ELF-1 (cell line): ENCODE results near the gene DPP3.
"Not testable (repeated sequence)": the region's sequence is repeated elsewhere in the genome, so short reads cannot be mapped to it uniquely, and the experiment has no call there.

Experiments used
- DNase-seq: peaks from one replicate; pipeline ENCODE4 v3.0.0-alpha.2; 2016; ENCODE audit warnings: low read depth, low spot score

The DPP3 gene

DNA sequence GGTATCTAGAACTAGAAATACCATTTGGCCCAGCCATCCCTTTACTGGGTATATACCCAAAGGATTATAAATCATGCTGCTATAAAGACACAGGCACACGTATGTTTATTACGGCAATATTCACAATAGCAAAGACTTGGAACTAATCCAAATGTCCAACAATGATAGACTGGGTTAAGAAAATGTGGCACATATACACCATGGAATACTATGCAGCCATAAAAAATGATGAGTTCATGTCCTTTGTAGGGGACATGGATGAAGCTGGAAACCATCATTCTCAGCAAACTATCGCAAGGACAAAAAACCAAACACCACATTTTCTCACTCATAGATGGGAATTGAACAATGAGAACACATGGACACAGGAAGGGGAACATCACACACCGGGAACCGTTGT lies 16.1 kb upstream of the DPP3 start:
- DNase-seq: not testable (repeated sequence)

DNA sequence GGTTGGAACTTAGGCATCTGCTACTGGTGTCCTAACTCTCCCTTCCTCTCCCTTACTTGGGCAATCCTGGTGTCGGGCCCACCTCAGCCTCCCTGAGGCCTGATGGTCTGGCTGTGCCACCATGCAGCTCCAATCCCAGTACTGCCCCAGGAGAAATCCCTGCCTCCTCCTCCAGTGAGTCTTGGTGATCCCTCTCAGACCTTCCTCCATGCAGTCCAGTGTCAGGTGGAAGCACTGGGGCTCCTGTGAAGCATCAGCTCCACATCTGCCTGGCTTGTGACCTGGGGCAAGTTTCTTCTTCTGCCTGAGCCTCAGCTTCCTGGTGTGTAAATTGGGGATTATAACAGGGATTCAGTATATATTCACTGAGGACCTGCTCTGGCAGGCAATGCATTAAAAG lies 15.3 kb upstream of the DPP3 start:
- peak; percentile 38 for DNase-seq

DNA sequence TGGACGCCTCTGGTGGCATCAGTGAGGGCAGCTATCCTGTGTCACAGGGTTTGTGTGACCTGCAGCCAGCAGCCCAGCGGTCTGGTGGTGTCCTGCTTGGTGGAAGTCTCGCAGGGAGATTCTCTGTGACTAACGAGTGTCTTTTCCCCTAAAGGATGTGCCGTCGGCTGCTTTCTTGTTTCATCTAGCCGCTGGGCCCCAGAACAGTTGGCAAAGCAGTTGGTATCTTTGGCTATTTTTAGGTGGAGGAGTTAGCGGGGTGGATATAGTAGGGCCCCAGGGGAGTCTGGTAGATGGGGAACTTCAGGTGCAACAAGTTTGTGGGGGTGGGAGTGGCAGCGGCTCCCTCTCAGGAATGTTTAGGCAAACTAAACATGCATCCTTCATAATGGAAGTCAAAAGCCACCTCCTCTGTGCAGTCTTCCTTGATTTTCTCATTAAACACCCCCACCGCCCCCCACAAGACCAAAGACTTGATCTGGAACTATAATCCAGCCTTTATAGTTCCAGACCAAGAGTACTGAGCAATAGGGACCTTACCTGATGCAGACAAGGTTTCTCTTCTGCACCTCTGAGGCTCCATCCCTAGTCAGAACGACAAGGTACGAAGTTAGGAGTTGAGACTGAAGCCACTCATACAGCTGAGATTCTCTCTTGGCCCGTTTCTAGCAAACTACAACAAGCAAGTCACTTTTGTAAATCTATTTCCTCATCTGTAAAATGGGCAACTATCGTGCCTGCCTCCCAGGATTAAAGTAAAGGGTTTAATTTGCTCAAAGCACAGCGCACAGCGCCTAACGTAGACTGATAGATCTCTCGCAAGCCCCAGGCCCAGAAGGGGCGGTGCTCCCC lies 14.6 kb upstream of the DPP3 start:
- no peak for DNase-seq

DNA sequence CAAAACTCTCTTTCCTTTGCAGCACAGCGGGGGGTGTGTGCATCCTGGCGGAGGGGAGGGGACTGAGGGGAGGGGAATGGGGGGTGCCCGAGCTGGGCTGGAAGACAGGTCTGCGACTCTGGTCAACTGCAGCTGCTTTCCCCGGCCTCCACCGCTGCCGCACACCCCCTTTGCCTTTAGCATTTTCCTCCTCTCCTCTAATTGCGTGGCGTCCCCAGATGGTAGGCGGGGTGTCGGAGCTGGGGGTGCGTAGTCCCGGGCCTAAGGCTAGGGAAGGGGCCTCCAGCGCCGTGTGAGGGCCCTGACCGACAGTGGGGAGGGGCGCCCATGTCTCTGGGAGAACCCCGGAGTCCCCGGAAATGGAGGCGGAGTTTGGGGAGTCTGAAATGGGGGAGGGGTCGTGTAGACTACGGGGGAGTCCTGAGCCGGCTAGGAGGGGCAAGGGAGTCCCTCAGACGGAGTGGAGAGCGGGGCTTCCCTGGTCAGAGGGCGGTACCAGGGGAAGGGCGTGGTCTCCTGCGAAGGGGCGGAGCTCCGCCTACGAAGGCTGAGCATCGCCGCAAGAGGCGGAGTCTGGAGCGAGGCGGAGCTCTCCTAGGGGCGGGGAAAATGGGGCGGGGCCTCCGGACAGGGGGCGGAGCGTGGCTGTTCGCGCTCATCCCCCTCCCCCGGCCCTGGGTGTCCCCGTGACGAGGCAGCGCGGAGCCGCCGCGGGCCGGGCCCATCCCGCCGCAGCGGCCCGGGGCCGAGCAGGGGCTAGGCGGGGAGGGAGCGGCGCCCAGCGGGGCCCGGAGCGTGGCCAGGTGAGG lies 13.8 kb upstream of the DPP3 start, which contains the start of gene PELI3:
PELI3 (plus strand) TSS at position 681 of the 809 bp plus-strand sequence. CDS start 1,224 bp downstream, outside the sequence.
- peak; percentile 91 for DNase-seq

DNA sequence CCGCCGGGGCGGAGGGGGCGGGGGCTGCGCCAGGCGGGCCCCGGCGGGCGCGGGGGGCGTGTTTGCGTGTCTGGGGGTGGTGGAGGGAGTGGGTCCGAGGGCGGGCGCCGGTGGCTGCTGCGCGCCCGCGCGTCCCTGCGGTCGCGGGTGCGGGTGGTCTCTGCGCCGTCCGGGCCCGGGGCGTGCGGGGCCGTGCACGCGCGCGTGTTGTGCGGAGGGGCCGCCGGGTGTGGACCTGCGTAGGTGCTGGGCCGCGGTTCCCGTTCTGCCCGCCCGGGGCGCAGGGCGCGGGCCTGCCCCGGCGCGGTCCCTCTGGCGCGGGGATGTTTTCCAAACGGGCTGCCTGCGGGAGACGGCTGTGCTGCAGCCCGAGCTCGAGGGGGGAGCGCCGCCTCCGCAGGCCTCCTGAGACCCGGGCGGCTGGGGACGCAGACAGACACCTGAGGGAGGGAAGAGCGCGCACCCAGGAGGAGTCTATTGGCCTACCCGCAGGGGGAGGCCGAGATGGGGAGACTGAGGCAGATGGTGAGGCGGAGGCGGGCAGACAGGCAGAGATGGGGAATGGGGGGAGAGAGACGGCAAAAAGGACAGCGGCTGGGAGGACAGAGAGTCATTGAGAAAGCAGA lies 13.1 kb upstream of the DPP3 start:
- DNase-seq: peak; percentile 51

DNA sequence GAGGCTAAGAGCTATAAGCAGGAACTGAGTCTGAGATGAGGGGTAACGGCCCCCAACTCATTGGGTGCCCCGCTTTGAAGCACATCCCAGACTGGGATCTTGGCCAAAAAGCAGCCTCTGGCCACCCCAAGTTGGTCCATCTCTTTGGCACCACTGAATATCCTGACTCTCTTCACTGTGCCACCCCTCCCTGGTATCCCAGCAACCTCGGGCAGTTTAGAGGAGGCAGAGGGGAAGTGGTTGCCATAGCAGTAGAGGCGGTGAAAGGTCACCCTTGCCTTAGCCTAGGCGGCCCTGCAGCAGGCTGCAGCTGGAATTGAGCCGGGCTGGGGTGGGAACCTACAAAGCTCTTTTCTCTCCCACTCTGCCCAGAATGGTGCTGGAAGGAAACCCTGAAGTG lies 12.5 kb upstream of the DPP3 start:
- DNase-seq: peak; percentile 25

DNA sequence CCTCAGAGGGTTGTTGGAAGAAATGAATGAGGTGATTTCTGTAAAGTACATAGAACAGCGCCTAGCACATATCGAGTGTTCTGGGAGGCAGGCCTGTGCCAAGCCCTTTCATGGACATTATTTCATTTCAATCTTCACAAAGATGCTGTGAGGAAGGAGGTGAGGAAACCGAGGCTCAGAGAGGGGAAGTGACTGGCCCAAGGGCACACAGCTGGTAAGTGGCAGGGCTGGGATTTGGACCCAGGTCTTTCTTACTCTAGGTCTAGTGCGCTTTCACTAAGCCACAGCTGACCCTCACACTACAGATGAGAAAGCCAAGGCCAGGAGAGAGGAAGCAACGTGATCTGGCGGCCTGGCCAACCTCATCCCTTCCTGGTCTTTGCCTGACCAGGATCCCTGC lies 11.5 kb upstream of the DPP3 start:
- DNase-seq: no peak

DNA sequence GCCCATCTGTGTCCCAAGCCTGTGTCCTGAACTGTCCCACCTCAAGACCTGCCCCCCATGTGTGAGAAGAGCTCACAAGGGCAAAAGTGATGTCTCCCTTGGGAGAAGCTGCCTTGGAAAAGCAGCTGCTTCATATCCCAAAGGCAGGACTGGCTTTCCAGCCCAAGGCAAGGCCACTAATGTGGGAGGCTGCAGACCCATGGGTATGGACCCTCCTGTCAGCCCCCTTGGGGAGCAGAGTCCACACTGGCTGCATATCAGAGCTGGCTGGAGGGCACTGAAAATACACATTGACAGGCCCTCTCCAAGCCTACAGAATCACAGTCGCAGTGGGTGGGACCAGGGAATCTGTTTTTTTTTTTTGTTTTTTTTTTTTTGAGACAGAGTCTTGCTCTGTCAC lies 10.8 kb upstream of the DPP3 start:
- DNase-seq: no peak

DNA sequence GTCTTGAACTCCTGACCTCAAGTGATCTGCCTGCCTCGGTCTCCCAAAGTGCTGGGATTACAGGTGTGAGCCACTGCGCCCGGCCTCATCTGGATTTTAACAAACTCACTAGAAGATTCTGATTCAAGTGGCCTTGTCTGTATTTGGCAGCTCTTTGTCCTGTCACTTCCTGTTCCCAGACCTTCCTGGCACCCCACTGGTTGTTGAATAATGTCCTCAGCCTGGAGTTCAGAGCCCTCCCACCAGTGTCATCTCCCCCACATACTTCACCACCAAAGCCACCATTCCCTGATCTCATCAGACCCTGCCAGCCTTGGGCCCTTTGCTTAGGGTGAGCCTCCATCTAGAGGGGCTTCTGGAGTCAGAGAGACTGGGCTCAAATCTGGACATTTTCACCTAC lies 10.2 kb upstream of the DPP3 start:
- DNase-seq: peak; percentile 14

DNA sequence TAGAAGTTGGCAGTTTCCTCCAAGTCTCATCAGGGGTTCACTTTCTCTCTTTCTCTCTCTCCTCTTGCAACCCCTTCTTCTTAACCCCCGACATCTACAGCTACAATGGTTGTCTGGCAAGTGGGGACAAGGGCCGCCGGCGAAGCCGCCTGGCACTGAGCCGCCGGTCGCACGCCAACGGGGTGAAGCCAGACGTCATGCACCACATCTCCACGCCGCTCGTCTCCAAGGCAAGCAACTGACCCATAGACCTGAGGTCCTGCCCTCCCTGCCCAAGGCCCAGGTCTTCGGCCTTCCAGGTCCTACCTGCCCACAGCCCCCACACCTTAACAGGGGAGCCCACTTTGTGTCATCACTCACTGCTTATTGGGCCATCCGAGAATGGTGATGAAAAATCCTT lies 9.1 kb upstream of the DPP3 start:
- DNase-seq: no peak

DNA sequence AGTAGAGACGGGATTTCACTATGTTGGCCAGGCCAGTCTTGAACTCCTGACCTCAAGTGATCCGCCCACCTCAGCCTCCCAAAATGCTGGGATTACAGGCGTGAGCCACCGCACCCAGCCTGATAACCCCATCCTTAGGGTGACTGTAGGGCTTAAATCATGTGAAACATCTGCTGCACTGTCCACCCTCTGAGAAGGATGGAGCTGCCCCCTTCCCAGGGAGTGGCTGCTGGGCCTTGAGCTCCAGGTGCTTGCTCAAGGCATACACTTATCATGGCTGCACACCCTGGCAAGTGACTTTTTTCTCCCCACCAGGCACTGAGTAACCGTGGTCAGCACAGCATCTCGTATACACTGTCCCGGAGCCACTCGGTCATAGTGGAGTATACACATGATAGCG lies 8.2 kb upstream of the DPP3 start:
- DNase-seq: no peak

DNA sequence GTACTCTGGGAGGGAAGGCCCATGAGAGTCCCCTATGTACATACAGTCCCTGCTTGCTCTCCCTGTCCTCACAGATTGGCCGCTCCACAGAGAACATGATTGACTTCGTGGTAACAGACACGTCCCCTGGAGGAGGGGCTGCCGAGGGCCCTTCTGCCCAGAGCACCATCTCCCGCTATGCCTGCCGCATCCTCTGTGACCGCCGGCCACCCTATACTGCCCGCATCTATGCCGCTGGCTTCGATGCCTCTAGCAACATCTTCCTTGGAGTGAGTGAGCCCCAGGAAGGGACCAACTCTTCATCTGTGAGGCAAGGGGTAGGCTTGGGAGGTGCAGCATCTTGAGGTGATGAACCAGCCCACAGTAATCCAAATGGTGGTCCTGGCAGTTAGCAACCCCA lies 7.1 kb upstream of the DPP3 start:
- DNase-seq: no peak

DNA sequence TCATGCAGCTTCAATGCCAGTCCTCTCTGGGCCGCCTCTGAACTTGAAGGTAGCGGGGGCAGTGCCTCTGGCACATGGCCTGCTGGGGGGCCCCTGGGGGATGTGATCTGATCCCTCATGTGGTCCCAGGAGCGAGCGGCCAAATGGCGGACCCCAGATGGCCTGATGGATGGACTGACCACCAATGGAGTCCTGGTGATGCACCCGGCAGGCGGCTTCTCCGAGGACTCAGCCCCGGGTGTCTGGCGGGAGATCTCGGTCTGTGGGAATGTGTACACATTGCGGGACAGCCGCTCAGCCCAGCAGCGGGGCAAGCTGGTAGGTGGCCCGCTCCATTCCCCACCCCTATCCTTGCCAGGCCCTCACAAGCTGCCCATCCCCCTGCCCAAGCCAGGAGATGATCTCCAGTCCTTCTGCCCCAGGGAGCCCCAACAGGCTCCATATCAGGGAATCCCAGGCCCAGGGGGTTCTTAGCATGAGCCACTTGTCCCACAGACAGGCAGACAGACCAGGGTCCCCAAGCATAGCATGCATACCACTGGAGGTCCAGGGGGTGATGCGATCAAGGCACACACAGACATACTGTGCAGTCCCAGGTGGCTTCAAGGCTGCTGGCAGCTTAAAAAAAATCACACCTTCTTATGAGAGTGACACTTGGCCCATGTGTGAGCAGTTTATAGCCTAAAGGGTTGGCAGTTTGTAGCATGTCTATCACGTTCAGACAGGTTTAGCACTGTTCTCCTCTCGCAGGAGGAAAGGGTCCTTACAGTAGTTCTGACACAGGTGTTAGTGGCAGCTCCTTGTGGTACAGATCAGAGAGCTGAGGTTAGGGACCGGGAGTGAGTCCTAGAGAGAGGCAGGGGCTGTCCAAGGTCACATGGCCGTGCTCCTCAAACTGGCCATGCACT lies 6.4 kb upstream of the DPP3 start:
- no peak for DNase-seq

DNA sequence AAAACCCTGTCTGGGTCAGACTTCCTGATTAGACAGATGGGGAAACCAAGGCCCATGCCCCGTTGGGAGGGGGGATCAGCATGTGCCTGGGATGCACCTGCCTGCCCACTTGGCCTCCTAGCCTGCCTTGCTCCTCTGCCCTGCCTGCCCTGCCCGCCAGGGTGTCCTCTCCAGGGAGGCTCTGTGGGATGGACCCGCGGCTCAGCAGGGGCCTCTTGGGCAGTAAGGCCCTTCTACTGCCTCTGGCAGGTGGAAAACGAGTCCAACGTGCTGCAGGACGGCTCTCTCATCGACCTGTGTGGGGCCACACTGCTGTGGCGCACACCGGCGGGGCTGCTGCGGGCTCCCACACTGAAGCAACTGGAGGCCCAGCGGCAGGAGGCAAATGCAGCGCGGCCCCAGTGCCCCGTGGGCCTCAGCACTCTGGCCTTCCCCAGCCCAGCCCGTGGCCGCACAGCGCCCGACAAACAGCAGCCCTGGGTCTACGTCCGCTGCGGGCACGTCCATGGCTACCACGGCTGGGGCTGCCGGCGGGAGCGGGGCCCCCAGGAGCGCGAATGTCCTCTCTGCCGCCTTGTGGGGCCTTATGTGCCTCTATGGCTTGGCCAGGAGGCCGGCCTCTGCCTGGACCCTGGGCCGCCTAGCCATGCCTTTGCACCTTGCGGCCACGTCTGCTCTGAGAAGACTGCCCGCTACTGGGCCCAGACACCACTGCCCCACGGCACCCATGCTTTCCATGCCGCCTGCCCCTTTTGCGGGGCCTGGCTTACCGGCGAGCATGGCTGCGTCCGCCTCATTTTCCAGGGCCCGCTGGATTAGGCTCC lies 4.7 kb upstream of the DPP3 start:
- DNase-seq: no peak

DNA sequence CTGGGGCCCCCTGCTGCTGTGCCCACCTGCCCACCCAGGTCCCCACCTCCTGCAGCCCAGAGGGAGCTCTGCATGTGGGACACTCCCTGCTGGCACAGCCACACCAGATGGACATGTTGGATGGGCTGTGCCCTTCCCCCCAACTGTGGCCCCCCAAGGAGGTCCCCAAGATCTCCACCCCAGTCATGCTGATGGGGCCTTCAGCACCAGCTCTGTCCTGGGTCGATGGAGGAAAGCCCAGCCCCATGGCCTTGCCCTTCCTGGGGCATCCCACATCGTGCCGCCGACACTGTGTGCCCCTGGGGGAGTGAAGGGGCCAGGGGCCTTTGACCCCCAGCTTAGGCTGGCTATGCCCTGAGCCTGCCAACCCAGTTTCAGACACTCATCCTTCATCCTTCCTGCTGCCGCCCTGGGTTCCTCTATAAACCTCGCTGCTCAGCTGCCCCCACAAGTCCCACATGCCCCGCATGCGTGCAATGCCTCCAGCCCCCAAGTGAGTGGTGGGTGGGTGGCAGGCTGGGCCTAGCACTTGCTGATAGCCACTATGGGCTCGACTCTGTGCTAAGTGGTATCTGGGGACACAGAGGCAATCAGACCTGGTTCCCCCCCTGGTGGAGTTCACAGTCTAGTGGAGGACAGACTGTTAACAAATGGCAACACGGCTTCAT lies 3.9 kb upstream of the DPP3 start:
- no peak for DNase-seq

DNA sequence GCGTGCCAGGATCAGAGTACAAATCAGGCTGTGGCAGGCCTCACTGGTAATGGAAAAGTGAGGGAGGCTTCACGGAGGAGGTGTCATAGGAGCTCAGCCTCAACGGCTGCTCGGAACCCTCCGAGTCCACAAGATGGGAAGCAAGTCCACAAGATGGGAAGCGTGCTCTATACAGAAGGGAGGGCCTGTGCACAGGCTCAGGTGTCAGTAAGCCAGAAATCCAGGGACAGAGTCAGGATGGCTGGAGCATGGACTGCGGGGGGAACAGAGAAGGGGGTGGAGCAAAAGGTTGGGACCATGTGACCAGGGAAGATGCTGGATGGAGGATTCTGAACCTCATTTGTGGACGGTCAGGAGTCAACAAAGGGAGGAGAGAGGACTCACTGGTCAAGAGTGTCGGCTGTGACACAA lies 3.4 kb upstream of the DPP3 start:
- DNase-seq: peak; percentile 39

DNA sequence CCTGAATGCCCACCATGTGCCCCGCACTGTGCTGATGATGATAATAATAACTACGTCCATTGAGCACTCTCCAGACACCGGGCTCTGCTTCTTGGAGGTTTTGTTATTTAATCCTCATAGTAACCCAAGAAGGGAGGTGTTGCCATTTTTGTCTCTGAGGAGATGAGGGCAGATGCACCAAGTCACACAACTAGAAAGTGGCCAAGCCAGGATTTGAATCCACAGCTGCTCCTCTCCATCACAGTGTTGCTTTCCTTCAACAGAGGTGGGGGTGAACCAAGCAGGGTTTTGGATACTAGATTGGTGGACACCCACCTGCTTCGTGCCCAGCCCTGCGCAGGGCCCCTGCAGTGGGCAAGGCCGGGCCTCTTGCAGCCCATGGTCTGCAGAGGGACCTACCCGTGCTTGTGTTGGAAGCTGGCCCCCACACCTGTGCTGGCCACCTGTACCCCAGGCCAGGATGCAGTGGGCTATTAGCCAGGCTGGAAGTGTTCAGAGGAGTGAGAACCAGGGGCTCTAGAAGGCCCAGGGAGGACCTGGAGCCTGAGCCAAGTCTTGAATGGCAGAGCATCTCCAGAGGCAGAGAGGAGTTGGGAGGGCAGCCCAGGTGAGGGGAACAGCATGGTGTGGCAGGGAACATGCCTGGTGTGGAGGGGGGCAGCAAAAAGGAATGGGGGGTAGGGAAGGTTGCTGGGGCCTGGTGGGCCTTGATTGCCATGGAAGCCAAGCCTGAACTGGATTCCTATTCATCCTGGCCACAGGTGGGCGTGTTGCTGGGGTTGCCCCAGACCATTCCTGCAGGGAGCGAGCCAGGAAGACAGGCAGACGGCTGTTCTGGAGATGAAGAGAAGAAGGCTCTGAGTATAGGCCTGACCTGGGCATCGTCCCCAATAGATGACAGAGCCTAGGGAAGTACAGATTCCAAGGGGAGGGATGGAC lies 2.7 kb upstream of the DPP3 start:
- no peak for DNase-seq

DNA sequence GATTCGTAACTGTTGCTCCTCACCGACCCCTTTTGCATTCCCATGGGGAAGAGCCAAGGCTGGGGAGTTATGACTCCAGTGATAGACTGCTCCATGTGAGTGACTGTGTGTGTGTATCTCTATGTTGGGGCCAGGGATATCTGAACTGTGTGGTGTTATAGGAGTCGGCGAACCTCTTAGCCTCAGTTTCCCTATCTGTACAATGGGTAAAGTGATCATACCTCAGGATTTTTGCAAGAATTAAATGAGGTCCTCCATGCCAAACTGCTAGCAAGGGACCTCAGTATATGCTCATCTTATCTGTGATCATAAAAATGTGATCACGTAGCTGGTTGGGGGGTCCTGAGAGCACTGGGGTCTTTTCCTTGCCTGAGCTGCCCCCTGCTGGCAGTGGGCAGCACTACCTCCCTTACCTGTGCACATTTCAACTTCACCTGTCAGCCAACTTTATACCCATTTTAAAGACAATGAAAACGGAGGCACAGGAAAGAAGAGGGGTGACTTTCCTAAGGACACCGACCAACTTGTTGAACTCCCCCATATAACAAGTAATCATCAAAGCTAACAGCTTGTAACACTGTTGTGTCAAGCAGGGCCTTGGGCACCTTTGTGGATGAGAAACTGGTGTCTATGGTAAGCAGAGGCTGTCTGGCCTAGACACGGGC lies 1.4 kb upstream of the DPP3 start:
- peak; percentile 76 for DNase-seq
